Activated CD4-positive, CD25-positive, alpha-beta regulatory T cell treated with anti-CD3 and anti-CD28 coated beads, Interleukin-2, amount 50 U/mL, for 24 hours (primary cell): ENCODE measurements around the gene DNASE2.
"Not testable (repeated sequence)": the region's sequence is repeated elsewhere in the genome, so short reads cannot be mapped to it uniquely, and the experiment has no call there.

ENCODE experiments used
- ATAC-seq, 2 donors: fragments of 150-1000 bp; cut with Tn5 transposase; one replicate each; pipeline ENCODE4 v1.10.0; 2021; ENCODE audit warnings: mild to moderate bottlenecking in 1 of 2, moderate library complexity in 1 of 2

Gene DNASE2, protein sequence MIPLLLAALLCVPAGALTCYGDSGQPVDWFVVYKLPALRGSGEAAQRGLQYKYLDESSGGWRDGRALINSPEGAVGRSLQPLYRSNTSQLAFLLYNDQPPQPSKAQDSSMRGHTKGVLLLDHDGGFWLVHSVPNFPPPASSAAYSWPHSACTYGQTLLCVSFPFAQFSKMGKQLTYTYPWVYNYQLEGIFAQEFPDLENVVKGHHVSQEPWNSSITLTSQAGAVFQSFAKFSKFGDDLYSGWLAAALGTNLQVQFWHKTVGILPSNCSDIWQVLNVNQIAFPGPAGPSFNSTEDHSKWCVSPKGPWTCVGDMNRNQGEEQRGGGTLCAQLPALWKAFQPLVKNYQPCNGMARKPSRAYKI

DNA sequence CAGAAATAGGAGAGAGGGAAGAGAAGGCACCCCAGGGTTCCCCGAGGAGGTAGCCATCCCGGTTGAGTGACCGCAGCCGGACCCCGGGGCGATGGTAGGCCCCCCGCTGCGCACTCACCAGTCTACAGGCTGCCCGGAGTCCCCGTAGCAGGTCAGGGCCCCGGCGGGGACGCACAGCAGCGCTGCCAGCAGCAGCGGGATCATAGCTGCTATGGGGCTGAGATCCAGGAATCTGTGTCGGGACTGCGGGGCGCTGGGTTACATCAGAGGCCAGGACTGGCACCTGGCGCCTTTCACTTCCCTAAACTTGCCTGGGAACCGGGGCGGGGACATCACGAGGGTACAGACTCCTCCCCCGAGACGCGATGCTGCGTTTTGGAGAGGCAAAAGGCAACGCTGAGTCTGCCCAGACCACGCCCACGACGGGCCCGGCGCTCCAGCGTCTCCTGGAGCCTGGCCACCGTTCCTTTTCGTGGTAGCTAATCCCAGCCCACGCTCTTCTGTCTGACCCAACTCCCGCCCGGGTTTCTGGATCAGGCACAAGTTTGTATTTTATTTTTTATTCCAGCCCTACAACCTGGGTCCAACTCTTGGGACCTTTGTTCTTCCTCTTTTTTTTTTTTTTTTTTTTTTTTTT is at the start of gene DNASE2:
TSS of gene DNASE2 (minus strand) at position 278 of the 637 bp plus-strand sequence. CDS start at position 204, 74 bp downstream.
- peak; percentile 74 to 75 for ATAC-seq

DNA sequence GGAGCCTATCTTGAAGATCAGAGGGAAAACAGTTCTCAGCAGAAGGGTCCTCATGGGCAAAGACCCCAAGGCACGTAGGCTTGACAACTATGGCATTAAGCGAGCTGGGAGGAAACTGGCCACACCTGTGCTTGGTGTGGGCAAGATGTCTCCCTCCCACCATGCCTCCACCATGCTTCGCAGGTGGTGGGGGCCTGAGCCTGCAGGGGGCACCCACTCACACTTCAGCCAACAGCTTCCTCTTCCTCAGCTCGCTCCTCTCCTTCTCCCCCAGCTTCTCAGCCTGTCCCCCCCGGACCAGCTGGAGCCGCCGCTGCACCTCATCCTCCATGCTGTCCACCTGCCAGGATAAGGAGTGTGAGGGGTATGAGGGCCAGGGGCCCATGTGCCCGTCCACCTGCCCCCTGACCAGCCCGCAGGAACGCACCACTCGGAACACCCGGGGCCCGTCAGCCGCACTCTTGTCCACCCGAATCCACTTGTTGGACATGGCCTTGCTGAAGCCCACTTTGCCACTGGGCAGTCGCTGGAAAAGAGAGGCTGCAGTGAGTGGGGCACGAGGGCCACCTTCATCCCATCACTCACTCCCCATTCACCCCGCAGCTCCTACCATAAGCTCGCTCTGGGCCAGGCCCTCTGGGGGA is 48.9 kb upstream of the DNASE2 start:
- ATAC-seq, result no peak

DNA sequence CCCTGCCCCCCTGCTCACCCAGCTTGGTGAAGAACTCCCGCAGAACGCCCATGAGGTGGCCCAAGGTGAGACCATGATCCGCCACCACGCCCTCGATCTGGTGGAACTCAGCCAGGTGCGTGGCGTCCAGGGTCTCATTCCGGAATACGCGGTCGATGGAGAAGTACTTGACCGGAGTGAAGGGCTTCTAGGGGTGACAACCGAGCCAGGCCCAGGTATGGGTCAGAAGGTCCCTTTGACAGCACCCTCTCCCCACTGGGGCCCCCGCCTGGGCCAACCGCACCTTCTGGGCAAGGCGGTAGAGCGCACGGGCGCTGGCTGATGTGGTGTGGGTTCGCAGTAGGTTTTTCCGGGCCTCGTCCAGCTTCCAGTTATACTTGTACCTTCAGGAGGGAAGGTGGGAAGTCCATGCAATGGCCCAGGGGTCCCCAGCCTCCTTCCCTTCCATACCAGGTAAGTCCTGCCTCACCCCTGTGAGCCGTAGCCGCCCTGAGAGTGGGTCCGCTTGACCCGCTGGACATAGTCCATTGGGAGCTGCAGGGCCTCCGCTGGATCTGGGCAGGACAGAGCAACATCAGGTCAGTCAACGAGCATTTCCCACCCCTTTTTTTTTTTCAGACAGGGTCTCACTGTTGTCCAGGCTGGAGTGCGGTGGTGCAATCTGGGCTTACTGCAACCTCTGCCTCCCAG is 43.5 kb upstream of the DNASE2 start:
- no peak for ATAC-seq

DNA sequence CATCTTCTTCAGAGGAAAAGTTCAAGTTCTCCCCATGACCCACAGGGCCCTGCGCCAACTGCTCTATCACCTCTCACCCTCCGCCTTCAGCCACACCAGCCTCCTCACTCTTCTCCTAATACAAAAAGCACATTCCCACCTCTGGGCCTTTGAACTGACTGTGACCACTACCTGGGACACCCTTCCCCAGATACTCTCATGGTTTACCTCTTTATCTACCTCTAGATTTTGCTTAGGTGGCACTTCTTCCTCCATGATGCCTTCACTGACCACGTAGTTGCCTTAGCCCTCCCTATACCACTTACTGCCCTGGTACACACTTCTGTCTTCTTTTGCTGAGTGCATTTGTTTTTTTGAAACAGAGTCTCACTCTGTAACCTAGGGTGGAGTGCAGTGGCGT is 41.7 kb upstream of the DNASE2 start:
- no peak for ATAC-seq

DNA sequence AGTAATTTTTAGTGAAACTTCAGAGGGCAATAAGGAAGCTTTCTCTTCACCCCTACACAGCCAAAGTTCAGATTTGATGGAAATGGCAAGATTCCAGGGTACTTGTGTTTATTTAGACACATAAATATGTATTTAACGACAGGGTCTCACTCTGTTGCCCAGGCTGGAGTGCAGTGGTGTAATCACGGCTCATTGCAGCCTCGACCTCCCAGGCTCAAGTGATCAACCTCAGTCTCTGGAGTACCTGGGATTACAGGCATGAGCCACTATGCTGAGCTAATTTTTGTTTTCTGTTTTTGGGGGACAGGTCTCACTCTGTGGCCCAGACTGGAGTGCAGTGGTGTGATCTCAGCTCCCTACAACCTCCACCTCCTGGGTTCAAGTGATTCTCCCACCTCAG is 39.8 kb upstream of the DNASE2 start:
- no peak for ATAC-seq

DNA sequence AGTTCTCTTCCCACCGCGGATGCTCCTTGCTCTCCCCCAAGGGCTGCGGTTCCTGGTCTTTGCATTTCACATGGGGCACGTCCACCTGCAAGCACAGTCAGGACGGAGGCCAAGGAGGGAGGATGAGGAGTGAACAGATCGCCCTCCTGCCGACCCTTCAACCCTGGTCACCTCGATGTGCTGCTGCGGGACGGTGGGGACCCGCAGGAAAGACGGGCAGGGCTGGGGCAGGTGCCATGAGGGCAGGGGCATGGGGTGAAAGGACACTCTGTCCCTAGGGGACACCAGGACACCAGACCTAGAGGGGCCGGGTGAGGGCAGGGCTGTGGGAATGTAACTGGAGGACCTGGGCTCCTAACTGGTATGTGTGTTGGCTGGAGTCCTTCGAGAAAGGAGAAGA is 37.0 kb upstream of the DNASE2 start:
- ATAC-seq, result no peak

DNA sequence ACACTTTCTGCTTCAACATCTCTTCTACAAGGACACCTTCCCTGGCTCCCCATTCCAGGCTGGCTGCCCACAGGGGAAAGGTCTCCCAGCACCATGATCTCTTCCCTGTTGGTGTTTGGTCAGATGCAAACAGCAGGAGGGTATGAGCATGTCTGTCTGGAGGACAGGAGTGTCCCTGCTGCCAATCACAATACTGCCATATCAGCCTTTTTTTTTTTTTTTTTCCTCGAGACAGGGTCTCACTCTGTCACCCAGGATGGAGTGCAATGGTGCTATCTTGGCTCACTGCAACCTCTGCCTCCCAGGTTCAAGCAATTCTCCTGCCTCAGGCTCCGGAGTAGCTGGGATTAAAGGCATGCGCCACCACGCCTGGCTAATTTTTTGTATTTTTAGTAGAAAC is 34.6 kb upstream of the DNASE2 start:
- ATAC-seq, result not testable (repeated sequence)

DNA sequence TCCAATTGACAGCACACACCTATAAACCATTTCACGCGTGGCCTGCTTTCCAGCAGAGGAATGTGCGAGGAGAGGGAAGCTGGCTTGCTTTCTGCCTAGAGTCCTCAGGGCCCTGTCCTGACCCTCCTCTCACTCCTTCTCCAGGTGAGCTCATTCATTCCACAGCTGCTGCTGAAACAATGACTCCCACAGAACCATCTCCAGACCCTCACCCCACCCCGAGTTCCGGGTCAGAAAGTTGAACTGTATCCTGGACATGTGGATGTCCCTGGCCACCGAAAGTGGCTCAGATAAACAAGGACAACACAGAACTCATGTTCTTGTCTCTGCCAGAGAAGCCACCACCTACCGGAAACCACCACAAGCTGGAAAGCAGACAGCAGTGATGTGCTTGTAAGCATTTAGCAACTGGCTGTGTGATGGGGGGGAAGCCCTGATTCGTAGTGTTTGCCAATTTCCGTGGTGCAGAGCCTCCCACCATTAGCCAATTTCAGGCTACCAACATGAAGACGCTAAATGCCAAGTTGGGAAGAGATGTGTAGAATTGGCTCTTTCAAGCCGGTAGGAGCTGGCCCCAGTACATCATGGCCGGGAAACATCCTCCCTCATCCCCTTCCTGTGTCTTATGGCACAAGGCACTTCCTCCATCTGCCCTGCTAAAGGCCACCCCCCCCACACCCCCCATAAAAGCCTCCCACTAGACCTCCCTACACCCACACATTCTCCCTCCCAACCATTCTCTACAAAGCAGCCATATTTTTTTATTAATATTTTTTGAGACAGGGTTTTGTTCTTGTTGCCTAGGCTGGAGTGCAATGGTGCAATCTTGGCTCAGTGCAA is 32.8 kb upstream of the DNASE2 start:
- peak; percentile 38 to 41 for ATAC-seq

DNA sequence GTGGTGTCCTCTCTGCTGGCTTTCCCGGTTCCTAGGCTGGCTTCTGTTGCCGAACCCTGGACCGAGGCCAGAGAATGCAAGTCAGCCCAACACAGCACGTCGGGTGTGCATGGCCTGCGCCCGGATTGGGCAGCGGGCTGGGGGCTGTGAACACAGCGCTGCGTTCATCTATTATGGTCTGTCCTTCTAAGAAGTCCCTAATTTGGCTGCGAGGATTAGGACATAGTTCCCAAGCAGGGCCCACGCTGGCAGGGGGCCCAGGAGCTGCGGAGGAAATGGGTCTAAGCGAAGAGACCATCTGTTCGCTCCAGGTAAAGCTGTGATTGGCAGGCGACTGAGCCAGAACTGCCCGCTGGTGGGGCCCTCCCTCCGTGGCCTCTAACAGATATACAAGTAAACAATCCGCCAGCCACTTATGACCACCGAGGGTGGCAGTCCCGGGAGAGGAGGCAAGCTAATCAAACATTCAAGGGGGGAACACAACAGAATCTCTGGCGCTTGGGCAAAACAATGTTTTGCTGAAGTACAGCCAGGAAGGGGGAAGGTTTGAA is 31.8 kb upstream of the DNASE2 start:
- ATAC-seq, result no peak

DNA sequence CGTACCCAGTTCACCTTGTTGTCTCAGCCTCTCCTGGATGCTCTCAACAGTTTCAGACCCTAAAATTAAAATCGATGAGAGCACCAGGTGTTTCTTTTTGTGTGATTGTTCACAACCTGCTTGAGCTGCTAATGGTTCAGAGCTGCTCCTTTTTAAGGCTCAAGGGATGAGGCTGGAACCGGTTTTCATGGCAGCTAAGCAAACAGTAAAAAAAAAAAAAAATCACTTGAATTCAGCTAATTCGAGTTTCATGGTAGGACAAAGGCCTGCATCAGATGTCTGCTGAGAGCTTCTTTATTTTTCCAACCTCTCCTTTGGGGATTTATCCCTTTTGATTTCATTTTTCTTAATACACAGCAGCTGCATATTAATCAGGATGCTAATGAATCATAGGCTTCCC is 31.3 kb upstream of the DNASE2 start:
- no peak for ATAC-seq

DNA sequence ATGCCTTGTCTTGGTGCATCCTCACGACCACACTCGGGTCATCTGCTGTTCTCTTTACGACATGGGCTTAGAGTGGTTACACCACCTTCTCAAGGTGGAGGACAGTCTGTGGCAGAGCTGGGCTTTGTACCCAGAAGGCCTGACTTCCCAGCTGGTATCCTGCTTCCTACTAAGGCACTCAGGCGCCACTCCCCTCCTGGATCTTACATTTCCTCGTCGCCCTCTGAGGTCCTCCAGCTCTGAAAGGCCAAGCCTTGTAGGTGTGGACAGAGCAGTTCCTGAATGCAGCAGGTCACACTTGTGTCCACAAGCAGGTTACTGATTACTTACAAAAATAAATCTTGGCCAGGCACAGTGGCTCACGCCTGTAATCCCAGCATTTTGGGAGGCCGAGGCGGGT is 25.9 kb upstream of the DNASE2 start:
- no peak for ATAC-seq

DNA sequence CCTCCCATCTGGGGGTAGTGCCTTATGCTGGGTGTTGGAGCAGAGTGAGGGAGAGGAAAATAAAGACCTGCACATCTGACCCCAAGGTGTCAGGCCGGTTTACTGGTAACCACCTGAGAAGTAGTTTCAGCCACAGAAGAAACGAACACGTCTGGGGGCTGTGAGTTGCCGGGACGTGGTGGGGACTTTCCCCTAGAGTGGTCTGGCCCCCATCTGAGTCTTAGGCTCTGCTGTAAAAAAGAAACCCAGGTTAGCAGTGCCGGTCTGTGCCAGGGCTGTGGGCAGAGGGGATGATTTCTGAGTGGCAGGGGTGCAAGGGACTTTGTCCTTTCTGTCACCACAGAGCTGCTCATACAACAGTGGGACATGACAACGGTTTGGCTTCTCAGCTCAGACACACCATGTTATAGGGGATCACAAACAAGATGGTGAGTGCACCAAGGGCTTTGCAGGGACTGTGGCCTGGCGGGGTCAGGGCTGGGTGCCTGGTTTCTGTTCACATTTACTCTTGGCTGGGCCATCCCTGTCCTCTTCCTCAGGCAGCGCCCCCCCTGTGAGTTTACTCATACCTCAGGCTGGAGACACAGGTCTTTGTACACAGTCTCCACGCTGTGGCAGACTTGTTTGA is 18.8 kb upstream of the DNASE2 start:
- peak; percentile 38 to 48 for ATAC-seq

DNA sequence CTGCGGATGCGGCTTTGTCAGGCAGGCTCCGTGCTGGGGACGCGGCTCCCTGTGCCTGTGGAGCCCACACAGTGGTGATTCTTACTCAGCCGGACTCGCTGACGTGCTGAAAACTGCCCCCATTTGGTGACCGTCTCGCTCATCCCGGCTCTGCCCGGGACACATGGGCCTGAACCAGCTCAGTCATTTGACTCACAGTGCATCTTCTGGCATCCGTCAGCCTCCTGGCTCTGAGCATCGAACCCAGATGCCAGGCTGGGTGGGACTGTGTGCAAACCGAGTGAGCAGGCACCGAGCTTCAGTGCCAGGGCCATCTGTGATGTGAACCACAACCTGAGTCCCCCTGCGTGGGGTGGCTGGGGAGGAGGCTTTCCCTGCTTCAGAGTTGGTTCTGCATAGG is 15.2 kb upstream of the DNASE2 start:
- ATAC-seq, result no peak

DNA sequence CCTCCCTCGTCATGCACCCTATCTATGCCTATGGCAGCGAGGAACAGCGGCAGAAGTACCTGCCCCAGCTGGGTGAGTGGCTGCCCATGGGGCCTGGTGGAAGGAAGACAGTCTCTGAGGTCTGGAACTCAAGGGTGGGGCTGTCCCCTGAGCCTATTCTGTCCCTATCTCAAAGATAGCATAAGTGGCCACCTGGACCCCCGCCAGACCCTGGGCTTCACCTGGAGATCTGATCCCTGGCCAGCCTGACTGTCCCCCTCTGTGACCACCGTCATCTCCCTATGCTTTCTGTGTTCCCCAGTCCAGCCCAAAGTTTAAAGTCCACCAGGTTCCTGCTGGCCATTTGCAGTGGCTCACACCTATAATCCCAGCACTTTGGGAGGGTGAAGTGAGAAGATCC is 12.3 kb upstream of the DNASE2 start:
- no peak for ATAC-seq

DNA sequence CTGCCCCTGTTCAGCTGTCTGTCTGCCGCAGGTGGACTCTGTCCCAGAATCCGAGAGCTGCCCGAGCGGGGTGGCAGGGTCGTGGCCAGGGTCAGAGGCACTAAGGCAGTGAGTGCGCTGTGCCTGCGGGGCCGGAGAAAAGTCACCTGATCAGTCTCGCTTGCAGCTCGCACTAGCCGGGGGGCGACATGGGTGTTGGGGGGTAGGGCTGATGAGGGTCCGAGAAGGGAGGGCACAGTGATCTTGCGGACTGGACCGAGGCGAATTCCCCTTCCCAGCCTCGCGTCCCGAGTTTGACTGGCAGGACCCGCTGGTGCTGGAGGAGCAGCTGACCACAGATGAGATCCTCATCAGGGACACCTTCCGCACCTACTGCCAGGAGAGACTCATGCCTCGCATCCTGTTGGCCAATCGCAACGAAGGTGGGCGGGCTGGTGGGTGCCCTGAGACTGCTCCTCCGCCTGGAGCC is 10.3 kb upstream of the DNASE2 start:
- no peak for ATAC-seq

DNA sequence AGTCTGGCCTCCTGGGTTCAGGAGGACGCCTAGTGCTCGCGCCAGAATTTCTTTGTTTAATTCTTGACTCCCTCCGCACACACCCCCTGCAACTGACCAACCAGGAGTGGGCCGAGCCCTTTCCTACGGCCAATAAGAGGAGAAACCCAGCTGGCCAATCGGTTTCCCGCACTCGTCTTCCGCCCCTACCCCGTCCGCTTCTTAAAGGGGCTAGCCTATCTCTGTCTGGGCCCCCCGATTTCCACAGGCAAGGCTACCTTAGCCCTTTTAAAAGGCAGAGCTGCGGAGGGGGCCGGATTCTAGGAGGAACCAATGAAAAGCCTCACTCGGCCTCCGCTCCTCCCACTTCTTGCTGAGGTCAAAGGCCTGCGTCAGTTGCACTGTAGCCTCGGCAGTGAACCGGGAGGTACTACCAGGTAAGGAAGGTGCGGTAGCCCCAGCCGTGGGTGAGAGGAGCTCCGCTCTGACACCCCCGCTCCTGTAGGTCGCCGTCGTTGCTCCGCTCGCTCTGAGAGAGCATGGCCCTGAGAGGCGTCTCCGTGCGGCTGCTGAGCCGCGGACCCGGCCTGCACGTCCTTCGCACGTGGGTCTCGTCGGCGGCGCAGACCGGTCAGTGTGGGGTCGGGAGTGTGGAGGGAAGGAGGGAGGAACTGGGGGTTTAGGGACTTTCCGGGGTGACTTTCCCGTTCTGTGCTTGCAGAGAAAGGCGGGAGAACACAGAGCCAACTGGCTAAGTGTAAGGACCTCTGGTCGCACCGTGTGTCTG is 9.7 kb upstream of the DNASE2 start, which contains the start of gene GCDH:
TSS of gene GCDH (plus strand) at position 374 of the 766 bp plus-strand sequence. CDS start at position 519, 145 bp downstream.
- peak; percentile 98 for ATAC-seq

DNA sequence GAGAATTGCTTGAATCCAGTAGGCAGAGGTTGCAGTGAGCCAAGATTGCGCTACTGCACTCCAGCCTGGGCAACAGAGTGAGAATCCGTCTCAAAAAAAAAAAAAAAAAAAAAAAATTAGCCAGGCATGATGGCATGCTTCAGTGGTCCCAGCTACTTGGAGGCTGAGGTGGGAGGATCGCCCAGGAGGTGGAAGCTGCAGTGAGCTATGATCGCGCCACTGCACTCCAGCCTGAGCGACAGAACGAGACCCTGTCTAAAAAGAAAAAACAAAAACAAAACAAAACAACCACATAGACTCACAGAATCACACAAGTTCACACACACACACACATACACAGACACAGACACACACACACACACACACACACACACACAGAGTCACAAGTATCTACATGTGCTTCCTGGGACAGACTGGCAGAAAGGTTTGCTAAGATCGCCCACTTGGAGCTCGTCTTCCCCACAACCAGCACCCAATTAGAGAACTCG is 9.1 kb upstream of the DNASE2 start:
- not testable (repeated sequence) for ATAC-seq

DNA sequence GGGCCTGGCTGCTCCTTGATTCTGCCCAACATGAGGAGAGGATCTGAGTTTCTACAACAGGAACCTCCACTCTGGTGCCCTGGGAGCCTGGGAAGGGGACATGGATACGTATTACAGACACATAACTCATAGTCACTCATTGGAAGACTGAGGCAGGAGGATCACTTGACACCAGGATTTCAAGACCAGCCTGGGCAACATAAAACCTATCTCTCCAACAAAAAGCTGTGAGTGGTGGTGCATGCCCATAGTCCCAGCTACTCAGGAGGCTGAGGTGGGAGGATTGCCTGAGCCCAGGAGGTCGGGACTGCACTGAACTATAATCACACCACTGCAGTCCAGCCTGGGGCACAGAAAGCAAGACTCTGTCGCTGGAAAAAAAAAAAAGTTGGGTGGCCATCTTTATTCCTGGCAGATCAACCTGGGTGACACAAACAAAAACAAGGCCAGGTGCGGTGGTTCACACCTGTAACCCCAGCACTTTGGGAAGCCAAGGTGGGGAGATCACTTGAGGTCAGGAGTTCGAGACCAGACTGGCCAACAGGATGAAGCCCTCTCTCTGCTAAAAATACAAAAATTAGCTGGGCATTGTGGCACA is 6.9 kb upstream of the DNASE2 start:
- no peak for ATAC-seq

DNA sequence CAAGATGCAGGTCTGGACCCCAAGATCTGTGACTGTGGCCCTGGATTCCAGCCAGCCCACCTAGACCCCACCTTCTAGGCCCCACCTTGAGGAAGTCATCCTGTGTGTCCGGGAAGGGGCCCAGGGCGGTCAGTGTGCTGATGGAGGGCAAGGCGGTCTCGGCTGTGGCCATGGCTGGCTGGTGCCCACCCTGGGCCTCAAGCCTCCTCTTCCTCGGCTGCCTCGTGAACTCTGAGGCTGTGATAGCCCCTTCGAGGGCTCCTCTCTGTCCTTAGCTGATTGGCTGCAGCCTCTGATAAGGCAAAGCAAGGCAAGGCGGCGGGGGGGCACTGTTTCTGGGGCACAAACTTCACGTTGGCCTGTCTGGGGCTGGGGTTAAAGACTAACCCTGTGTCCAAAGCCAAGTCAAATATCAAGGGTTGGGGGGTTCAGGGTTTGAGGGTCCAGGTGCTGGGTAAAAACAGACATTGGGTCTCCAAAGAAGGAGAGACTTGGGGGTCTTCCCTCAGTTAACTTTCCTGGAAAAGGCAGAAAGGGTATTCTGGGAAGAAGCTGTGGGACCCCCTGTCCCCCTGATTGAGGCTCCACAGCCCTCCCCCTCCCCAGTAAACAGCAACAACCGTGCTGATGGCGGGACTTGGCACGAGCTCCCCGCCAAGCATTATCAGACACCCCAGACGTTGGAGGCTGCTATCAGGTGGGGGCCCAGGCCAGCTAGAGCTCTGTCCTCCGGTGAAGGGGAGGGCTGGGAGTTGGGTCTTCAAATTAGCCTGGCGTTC is 5.9 kb upstream of the DNASE2 start, which contains the start of gene KLF1:
TSS of gene KLF1 (minus strand) at position 233 of the 779 bp plus-strand sequence. CDS start at position 172, 61 bp downstream.
- no peak for ATAC-seq
